Neutrophil (primary cell): ENCODE measurements around the gene CORT.
"Not testable (repeated sequence)": the region's sequence is repeated elsewhere in the genome, so short reads cannot be mapped to it uniquely, and the experiment has no call there.

Experiments
- H3K27ac ChIP-seq: fragments of 200-600 bp; sonication (generic); 2 replicates; pipeline ENCODE4 v1.5.1; 2016; ENCODE audit warnings: mild to moderate bottlenecking, moderate library complexity
- H3K27me3 ChIP-seq: fragments of 200-600 bp; sonication (generic); 2 replicates; pipeline ENCODE4 v1.6.0; 2016; ENCODE audit warnings: mild to moderate bottlenecking
- H3K36me3 ChIP-seq: fragments of 200-600 bp; sonication (generic); 2 replicates; pipeline ENCODE4 v1.5.1; 2017
- H3K4me1 ChIP-seq, 2 experiments: fragments of 200-600 bp in 1 of 2; sonication (generic) in 1 of 2; 1 replicate in 1 of 2; 2 replicates in 1 of 2; pipeline versions ENCODE4 v1.5.1 to v1.6.1; 2013 to 2016; ENCODE audit warnings: low read depth in 1 of 2, low read length in 1 of 2, mild to moderate bottlenecking in 1 of 2, moderate library complexity in 1 of 2; ENCODE audit not compliant: control insufficient read depth in 1 of 2, insufficient read depth in 1 of 2
- H3K4me3 ChIP-seq, 2 experiments: fragments of 200-600 bp in 1 of 2; sonication (generic) in 1 of 2; 1 replicate in 1 of 2; 2 replicates in 1 of 2; pipeline ENCODE4 v1.5.1; 2013 to 2016; ENCODE audit warnings: low read depth in 1 of 2, low read length in 1 of 2, mild to moderate bottlenecking in 1 of 2, moderate library complexity in 1 of 2
- H3K9me3 ChIP-seq: fragments of 200-600 bp; sonication (generic); 2 replicates; pipeline ENCODE4 v1.5.1; 2016
- CTCF ChIP-seq: fragments of 200-600 bp; sonication (generic); IDR thresholded peaks from 2 replicates; pipeline ENCODE4 v1.5.1; 2016; ENCODE audit warnings: antibody characterized with exemption

Gene CORT

DNA sequence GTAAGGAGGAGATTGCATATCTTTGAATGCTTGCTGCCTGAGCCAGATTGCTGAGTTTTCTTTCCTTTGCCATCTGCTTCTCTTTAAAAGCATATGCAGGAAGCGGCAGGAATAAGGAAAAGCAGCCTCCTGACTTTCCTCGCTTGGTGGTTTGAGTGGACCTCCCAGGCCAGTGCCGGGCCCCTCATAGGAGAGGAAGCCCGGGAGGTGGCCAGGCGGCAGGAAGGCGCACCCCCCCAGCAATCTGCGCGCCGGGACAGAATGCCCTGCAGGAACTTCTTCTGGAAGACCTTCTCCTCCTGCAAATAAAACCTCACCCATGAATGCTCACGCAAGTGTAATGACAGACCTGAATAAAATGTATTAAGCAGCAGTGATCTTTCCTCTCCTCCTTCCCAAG lies 1.5 kb downstream of the CORT start:
- TF ChIP-seq CTCF = no peak
- H3K36me3 ChIP-seq = no peaks in the 10 kb centered on the region
- H3K4me3 ChIP-seq = no peak overlapping the region
- no peaks in the 10 kb centered on the region for H3K4me1 ChIP-seq
- H3K27ac ChIP-seq = no peak overlapping the region
- peaks cover 22% of the 10 kb centered on the region for H3K27me3 ChIP-seq
- no peaks in the 10 kb centered on the region for H3K9me3 ChIP-seq

GRCh38 chr1:10456048-10456447 lies 6.2 kb downstream of the CORT start:
- Histone ChIP-seq H3K9me3 (no peaks in the 10 kb centered on the region), H3K36me3 (no peaks in the 10 kb centered on the region), H3K27ac (no peak overlapping the region), H3K4me1 (no peaks in the 10 kb centered on the region), H3K27me3 (peaks cover 11% of the 10 kb centered on the region), H3K4me3 (no peak overlapping the region)
- no peak for TF ChIP-seq CTCF

- Histone ChIP-seq H3K4me1 (no peaks in the 10 kb centered on the region), H3K9me3 (no peaks in the 10 kb centered on the region), H3K27me3 (peaks cover 5% of the 10 kb centered on the region), H3K36me3 (peaks cover 6% of the 10 kb centered on the region), H3K27ac (no peak overlapping the region), H3K4me3 (no peak overlapping the region)
- TF ChIP-seq CTCF = no peak
These were observed 6.8 kb downstream of the CORT start for GRCh38 chr1:10456661-10457060.

GRCh38 chr1:10457462-10457861 lies 7.6 kb downstream of the CORT start:
- not testable (repeated sequence) for H3K9me3 ChIP-seq, H3K4me3 ChIP-seq, H3K27me3 ChIP-seq, H3K4me1 ChIP-seq, H3K27ac ChIP-seq
- H3K36me3 ChIP-seq = peaks cover 14% of the 10 kb centered on the region

- no peak overlapping the region for H3K27ac ChIP-seq
- H3K36me3 ChIP-seq = peaks cover 18% of the 10 kb centered on the region
- H3K27me3 ChIP-seq = no peaks in the 10 kb centered on the region
- TF ChIP-seq CTCF = no peak
- no peak overlapping the region for H3K4me3 ChIP-seq
- H3K4me1 ChIP-seq = no peaks in the 10 kb centered on the region
- H3K9me3 ChIP-seq = no peaks in the 10 kb centered on the region
These were observed 8.0 kb downstream of the CORT start for GRCh38 chr1:10457875-10458274.

DNA sequence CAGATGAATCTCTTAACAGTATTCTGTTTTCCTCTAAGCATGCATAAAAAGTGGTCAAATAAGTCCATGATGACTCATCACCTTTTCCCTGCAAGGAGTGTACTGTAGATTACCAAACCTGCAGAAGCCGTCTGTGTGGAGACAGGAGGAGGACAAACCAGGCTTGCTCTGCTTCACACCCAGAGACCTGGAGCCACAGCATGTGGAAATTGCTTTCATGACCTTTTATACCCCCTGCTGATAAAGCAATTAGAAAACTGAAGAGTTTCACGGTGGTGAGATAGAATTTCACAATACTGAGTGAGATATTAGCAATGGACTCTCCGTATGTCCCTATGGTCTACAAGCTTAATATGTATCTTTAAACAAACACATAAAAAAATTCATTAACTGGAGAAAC lies 9.4 kb downstream of the CORT start:
- no peak overlapping the region for H3K27ac ChIP-seq
- peaks cover 27% of the 10 kb centered on the region for H3K36me3 ChIP-seq
- no peaks in the 10 kb centered on the region for H3K4me1 ChIP-seq
- H3K27me3 ChIP-seq = no peaks in the 10 kb centered on the region
- no peak overlapping the region for H3K4me3 ChIP-seq
- no peak for TF ChIP-seq CTCF
- H3K9me3 ChIP-seq = no peaks in the 10 kb centered on the region
